ENCODE data around the gene NYAP2. TPM values are rescaled to one million over a fixed set of nuclear protein-coding genes. Genes with fewer than 3 reads are reported as not detected.

The NYAP2 gene
- total and polyA plus RNA-seq, 10 of the 15 experiments (the other 5 are each of a cell fraction or from before 2014, with no cell fraction given): 0.03 TPM; not detected in 9

GRCh38 chr2:225465827-225466226 is 66.3 kb downstream of the NYAP2 start:
- H3K4me2 ChIP-seq (ENCODE audit: control insufficient read depth, insufficient read depth): no peak overlapping the region
- no peak overlapping the region for H2AFZ ChIP-seq (ENCODE audit: control insufficient read depth, low read depth, low read length)
- H3K27me3 ChIP-seq (replicated peaks in 1 of 2; ENCODE audit: control insufficient read depth in 2 of 2, insufficient read depth in 2 of 2, low read length in 1 of 2): no peaks in the 10 kb centered on the region
- ATAC-seq: no peak
- no peak overlapping the region for H3K9ac ChIP-seq (ENCODE audit: control insufficient read depth, insufficient read depth, low read length)
- H3K36me3 ChIP-seq (ENCODE audit: control insufficient read depth in 2 of 2, insufficient read depth in 2 of 2, low read length in 1 of 2): no peaks in the 10 kb centered on the region
- H3K79me2 ChIP-seq (ENCODE audit: control insufficient read depth, insufficient read depth, low read length): no peaks in the 10 kb centered on the region
- 8% methylated on average over 4 of the region's 4 CpGs for WGBS (ENCODE audit: insufficient coverage, insufficient replicate concordance, low lambda C conversion rate, missing lambda C conversion rate)
- ChIA-PET POLR2A (no interaction called here), RAD21 (ENCODE audit: unreplicated experiment) (no interaction called here), SMC1A (ENCODE audit: uncharacterized antibody, unreplicated experiment) (no interaction called here), CTCF (no interaction called here)
- no peaks in the 10 kb centered on the region for H3K9me3 ChIP-seq (replicated peaks; ENCODE audit: control insufficient read depth, insufficient read depth, low read length)
- intact Hi-C loops (cut with micrococcal nuclease; ENCODE audit: unreplicated experiment) (no loop called here), in situ Hi-C loops (cut with MboI) (no loop called here)
- DNase-seq (ENCODE audit: low read depth, low spot score): no peak
- FAIRE-seq: no peak
- no peaks in the 10 kb centered on the region for H3K4me1 ChIP-seq (ENCODE audit: control insufficient read depth, insufficient read depth, low read length)
- no peak overlapping the region for H3K4me3 ChIP-seq
- no TSS peak for BruUV-seq (replicated peaks)
- H4K20me1 ChIP-seq (ENCODE audit: control insufficient read depth, insufficient read depth): no peaks in the 10 kb centered on the region
- H3K27ac ChIP-seq (ENCODE audit: control insufficient read depth, insufficient read depth): no peak overlapping the region
- TF ChIP-seq SMAD5 (IDR thresholded peaks at IDR 0.05; ENCODE audit: low read depth) (no peak), EZH2 (IDR thresholded peaks at IDR 0.05; ENCODE audit: borderline replicate concordance, control insufficient read depth, low read depth, low read length) (no peak), MAX (IDR thresholded peaks at IDR 0.05; ENCODE audit: low read depth, low read length) (no peak), SMAD1 (IDR thresholded peaks at IDR 0.05; ENCODE audit: low read depth, partially characterized antibody) (no peak), ZBTB40 (IDR thresholded peaks at IDR 0.05; ENCODE audit: borderline replicate concordance) (no peak), TCF12 (IDR thresholded peaks at IDR 0.05; ENCODE audit: low read depth, low read length) (no peak), TCF3 (IDR thresholded peaks at IDR 0.05; ENCODE audit: borderline replicate concordance, insufficient read depth, low read depth, low read length) (no peak), IRF5 (IDR thresholded peaks at IDR 0.05; ENCODE audit: borderline replicate concordance) (no peak), PRDM15 (CRISPR knock-in tag; IDR thresholded peaks at IDR 0.05) (no peak), ATF3 (IDR thresholded peaks at IDR 0.05; ENCODE audit: borderline replicate concordance, extremely low read depth, low read depth, low read length) (no peak), CREM (IDR thresholded peaks at IDR 0.05; ENCODE audit: low read depth) (no peak), NFIC (IDR thresholded peaks at IDR 0.05; ENCODE audit: low read depth, low read length) (no peak), RFX5 (IDR thresholded peaks at IDR 0.05; ENCODE audit: low read depth, low read length) (no peak), GATAD2B (conservative IDR thresholded peaks at IDR 0.05; ENCODE audit: low read depth) (no peak), GABPA (IDR thresholded peaks at IDR 0.05; ENCODE audit: low read depth) (no peak)

All from GM12878 (cell line).